K562 (cell line): ENCODE data around the gene SV2A. TPM values are rescaled to one million over a fixed set of nuclear protein-coding genes. Genes with fewer than 3 reads are reported as not detected.

ENCODE experiments used
- ARID1B ChIP-seq: fragments of 450-650 bp; IDR thresholded peaks from 2 replicates; pipeline ENCODE4 v1.6.1; 2016; ENCODE audit warnings: antibody characterized with exemption, mild to moderate bottlenecking, inconsistent platforms
- BRCA1 ChIP-seq, 2 experiments: fragments of 450-650 bp in 1 of 2; sonication (generic) in 1 of 2; formaldehyde crosslinking in 1 of 2; IDR thresholded peaks; 2 replicates each; pipeline versions ENCODE4 v1.5.0 to v1.6.1; 2017 to 2020; ENCODE audit warnings: mild to moderate bottlenecking in 1 of 2, missing genetic modification reagents in 1 of 2
- C11orf30 ChIP-seq: fragments of 450-650 bp; IDR thresholded peaks from 2 replicates; pipeline ENCODE4 v1.6.1; 2016; ENCODE audit warnings: low read depth, mild to moderate bottlenecking
- CHD4 ChIP-seq: fragments of 200-600 bp; sonication (generic); IDR thresholded peaks from 3 replicates; pipeline ENCODE4 v1.6.1; 2012; ENCODE audit warnings: low read depth, mild to moderate bottlenecking, mixed read lengths, low read length, inconsistent platforms; ENCODE audit not compliant: insufficient read depth, insufficient replicate concordance, poor library complexity, severe bottlenecking
- EZH2 ChIP-seq: IDR thresholded peaks from 2 replicates; pipeline ENCODE4 v1.6.1; 2012; ENCODE audit warnings: low read depth, mild to moderate bottlenecking, inconsistent platforms, low read length, borderline replicate concordance
- HDAC3 ChIP-seq: fragments of 450-650 bp; IDR thresholded peaks from 2 replicates; pipeline ENCODE4 v1.6.1; 2018; ENCODE audit warnings: borderline replicate concordance, mild to moderate bottlenecking, moderate library complexity; ENCODE audit not compliant: partially characterized antibody
- HMGXB4 ChIP-seq: sonication (generic); formaldehyde crosslinking; IDR thresholded peaks from 2 replicates; pipeline ENCODE4 v1.8.1; 2023; ENCODE audit warnings: mild to moderate bottlenecking, missing genetic modification reagents
- JUND ChIP-seq, 2 experiments: IDR thresholded peaks; 2 replicates in 1 of 2; 3 replicates in 1 of 2; pipeline ENCODE4 v1.6.1; 2011; ENCODE audit warnings: borderline replicate concordance in 2 of 2, low read depth in 2 of 2, low read length in 2 of 2, improper control_type of control experiment in 1 of 2, missing biosample characterization in 1 of 2, missing genetic modification characterization in 1 of 2, missing genetic modification reagents in 1 of 2
- MAFG ChIP-seq: fragments of 450-650 bp; conservative IDR thresholded peaks from 2 replicates; pipeline ENCODE4 v1.6.1; 2016; ENCODE audit warnings: missing genetic modification characterization, missing compliant biosample characterization
- MCM2 ChIP-seq: fragments of 450-650 bp; IDR thresholded peaks from 2 replicates; pipeline ENCODE4 v1.6.1; 2017; ENCODE audit warnings: low read depth, mild to moderate bottlenecking
- MYC ChIP-seq, 2 experiments: fragments of 250-450 bp in 1 of 2; sonication (Bioruptor Pico) in 1 of 2; IDR thresholded peaks; 2 replicates each; pipeline versions ENCODE4 v1.5.1 to v1.6.1; 2012 to 2021; ENCODE audit warnings: low read depth in 2 of 2, borderline replicate concordance in 1 of 2, improper control_type of control experiment in 1 of 2, low read length in 1 of 2, mild to moderate bottlenecking in 1 of 2, moderate library complexity in 1 of 2
- NR2C2 ChIP-seq, 2 experiments: fragments of 200-800 bp in 1 of 2; sonication (Bioruptor generic) in 1 of 2; sonication (generic) in 1 of 2; formaldehyde crosslinking in 1 of 2; IDR thresholded peaks; 2 replicates each; pipeline versions ENCODE4 v1.6.1 to v1.8.0; 2016 to 2022; ENCODE audit warnings: mild to moderate bottlenecking in 1 of 2, missing compliant biosample characterization in 1 of 2, missing genetic modification characterization in 1 of 2, missing genetic modification reagents in 1 of 2
- TSHZ1 ChIP-seq: fragments of 250-450 bp; sonication (Bioruptor Pico); IDR thresholded peaks from 2 replicates; pipeline ENCODE4 v1.4.0; 2020; ENCODE audit warnings: mild to moderate bottlenecking, moderate library complexity
- ZKSCAN8 ChIP-seq: fragments of 200-800 bp; sonication (Bioruptor generic); IDR thresholded peaks from 2 replicates; pipeline ENCODE4 v1.6.1; 2016; ENCODE audit warnings: missing genetic modification characterization, missing compliant biosample characterization
- ZNF140 ChIP-seq: fragments of 250-450 bp; sonication (Bioruptor Pico); IDR thresholded peaks from 2 replicates; pipeline ENCODE4 v1.8.0; 2021; ENCODE audit warnings: moderate library complexity, mild to moderate bottlenecking, inconsistent platforms
- ZNF316 ChIP-seq: fragments of 450-650 bp; IDR thresholded peaks from 2 replicates; pipeline ENCODE4 v1.6.1; 2016
- polyA plus RNA-seq, 8 experiments: library from polyadenylated mRNA; depleted of rRNA in 4 of 8; stranded (reverse) in 5 of 8; unstranded in 3 of 8; fragments of >200 nt; fragmentation: Nextera tagmentation in 2 of 8; fragmentation: Illumina TruSeq in 1 of 8; extraction: Ambion mirVana in 2 of 8; extraction: Trizol in 1 of 8; gene quantifications; 2 replicates each; pipeline versions ENCODE4 v1.2.1 to v1.2.3, GENCODE V29; 2011 to 2014; ENCODE audit warnings: inconsistent platforms in 1 of 8, missing spikeins in 1 of 8
- total RNA-seq, 7 experiments: library from RNA; depleted of rRNA in 6 of 7; stranded (reverse); fragments of >200 nt in 6 of 7; fragmentation: Illumina TruSeq in 2 of 7; extraction: Trizol in 2 of 7; gene quantifications; 2 replicates each; pipeline versions ENCODE4 v1.2.1 to v1.2.3, GENCODE V29; 2011 to 2021; ENCODE audit warnings: low replicate concordance in 1 of 7
- TF ChIP-seq, protein P1 (sequence below): fragments of 450-650 bp; formaldehyde crosslinking; IDR thresholded peaks from 2 replicates; pipeline ENCODE4 v1.4.0; 2020; ENCODE audit warnings: mild to moderate bottlenecking, moderate library complexity

Gene SV2A
- total and polyA plus RNA-seq, 9 of the 15 experiments (the other 6 are each of a cell fraction or from before 2014, with no cell fraction given) = 0.07 to 0.22 (median 0.11) TPM; not detected in 1

DNA sequence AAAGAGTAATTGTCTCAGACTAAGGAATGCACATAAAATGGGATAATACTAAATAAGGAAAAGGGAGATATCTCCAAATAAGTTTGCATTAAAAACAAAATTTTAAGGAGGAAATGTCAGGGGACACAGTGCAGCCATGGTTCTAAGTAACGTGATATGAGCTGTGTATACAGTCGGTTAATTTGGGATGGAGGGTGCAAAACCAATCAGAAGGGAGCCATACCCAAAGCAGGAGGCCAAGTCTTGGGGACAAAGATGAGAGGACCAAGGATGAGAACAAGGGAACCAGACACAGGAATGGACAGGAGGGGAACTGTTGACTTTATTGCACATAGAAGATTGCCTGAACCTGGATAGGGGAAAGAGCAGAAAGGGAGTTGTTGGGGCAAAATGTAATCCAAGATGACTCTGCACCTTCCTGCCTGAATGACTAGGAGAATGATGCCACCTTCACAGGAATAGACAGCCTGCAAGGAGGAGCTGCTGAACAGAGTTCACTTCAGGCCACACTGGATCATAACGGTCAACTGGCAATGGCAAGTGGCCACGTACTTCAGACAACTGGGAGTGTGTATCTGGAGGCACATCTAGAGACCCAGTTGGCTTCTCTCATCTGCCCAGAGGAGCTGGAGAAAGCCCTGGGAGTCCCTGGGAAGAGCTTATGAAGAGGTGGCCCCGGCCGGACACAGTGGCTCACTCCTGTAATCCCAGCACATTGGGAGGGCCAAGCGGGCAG, 40.3 kb downstream of the SV2A start (continued):
- TF ChIP-seq ZKSCAN8 (peak; percentile 90), NR2C2 (CRISPR knock-in tag; IDR thresholded peaks at IDR 0.05) (no peak), NR2C2 (tag; IDR thresholded peaks at IDR 0.05) (peak; percentile 24), ZNF316 (peak; percentile 75; the same call in 1 of the 2 replicates), MAFG (peak; percentile 84), MCM2 (no peak), JUND (IDR thresholded peaks at IDR 0.05; ENCODE audit: borderline replicate concordance, low read depth, low read length) (0 out of 2 replicates have a peak, but pooled peaks have one; percentile 25), JUND (tag; IDR thresholded peaks at IDR 0.05; ENCODE audit: borderline replicate concordance, low read depth, low read length) (peak; percentile 52; the same call in 1 of the 3 replicates), TSHZ1 (CRISPR knock-in tag) (no peak), ARID1B (0 out of 2 replicates have a peak, but pooled peaks have one; percentile 16), HDAC3 (no peak), C11orf30 (peak; percentile 78), CHD4 (no peak), HMGXB4 (no peak), EZH2 (no peak), BRCA1 (IDR thresholded peaks at IDR 0.05) (no peak), BRCA1 (CRISPR knock-in tag; IDR thresholded peaks at IDR 0.05) (no peak), MYC (IDR thresholded peaks at IDR 0.05; ENCODE audit: low read depth, low read length) (no peak), MYC (CRISPR knock-in tag; IDR thresholded peaks at IDR 0.05; ENCODE audit: borderline replicate concordance, low read depth) (no peak), ZNF140 (no peak)
- TF ChIP-seq, protein P1, sequence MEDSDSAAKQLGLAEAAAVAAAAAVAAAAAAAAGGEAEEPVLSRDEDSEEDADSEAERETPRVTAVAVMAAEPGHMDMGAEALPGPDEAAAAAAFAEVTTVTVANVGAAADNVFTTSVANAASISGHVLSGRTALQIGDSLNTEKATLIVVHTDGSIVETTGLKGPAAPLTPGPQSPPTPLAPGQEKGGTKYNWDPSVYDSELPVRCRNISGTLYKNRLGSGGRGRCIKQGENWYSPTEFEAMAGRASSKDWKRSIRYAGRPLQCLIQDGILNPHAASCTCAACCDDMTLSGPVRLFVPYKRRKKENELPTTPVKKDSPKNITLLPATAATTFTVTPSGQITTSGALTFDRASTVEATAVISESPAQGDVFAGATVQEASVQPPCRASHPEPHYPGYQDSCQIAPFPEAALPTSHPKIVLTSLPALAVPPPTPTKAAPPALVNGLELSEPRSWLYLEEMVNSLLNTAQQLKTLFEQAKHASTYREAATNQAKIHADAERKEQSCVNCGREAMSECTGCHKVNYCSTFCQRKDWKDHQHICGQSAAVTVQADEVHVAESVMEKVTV (CRISPR knock-in tag) = no peak
